HUES64 (cell line): ENCODE measurements around the gene GAPDH.
A peak's percentile ranks its signal among the peaks of the same experiment; 100 is the strongest.
"Not testable (repeated sequence)": the region's sequence is repeated elsewhere in the genome, so short reads cannot be mapped to it uniquely, and the experiment has no call there.

Experiments used
- H3K27ac ChIP-seq: 2 replicates; pipeline ENCODE4 v1.7.0; 2013; ENCODE audit warnings: low read depth, low read length, inconsistent platforms
- H3K27me3 ChIP-seq: 2 replicates; pipeline ENCODE4 v1.6.1; 2013; ENCODE audit warnings: mild to moderate bottlenecking, low read length; ENCODE audit not compliant: insufficient read depth
- H3K36me3 ChIP-seq: 2 replicates; pipeline ENCODE4 v1.6.1; 2013; ENCODE audit warnings: mild to moderate bottlenecking, low read length; ENCODE audit not compliant: insufficient read depth
- H3K4me1 ChIP-seq: 2 replicates; pipeline ENCODE4 v1.6.1; 2013; ENCODE audit warnings: mild to moderate bottlenecking, low read length, moderate library complexity; ENCODE audit not compliant: insufficient read depth
- H3K4me3 ChIP-seq: 2 replicates; pipeline ENCODE4 v1.5.1; 2013; ENCODE audit warnings: mild to moderate bottlenecking, low read length, moderate library complexity
- H3K9ac ChIP-seq: 2 replicates; pipeline ENCODE4 v1.6.1; 2013; ENCODE audit warnings: mild to moderate bottlenecking, low read depth, low read length
- H3K9me3 ChIP-seq: 2 replicates; pipeline ENCODE4 v1.6.1; 2013; ENCODE audit warnings: low read depth, low read length; ENCODE audit not compliant: insufficient read depth
- WGBS: fragments of 150-250, 120-280 bp; methylation state at CpG from one replicate; pipeline ENCODE4 v1.1.7; 2013; ENCODE audit warnings: missing lambda C conversion rate; 5-methylcytosine and 5-hydroxymethylcytosine counted together

GAPDH gene

GRCh38 chr12:6555018-6555691 is 20.8 kb downstream of the GAPDH start:
- H3K4me3 ChIP-seq: peak overlapping the region; percentile 80
- H3K27ac ChIP-seq: no peak overlapping the region
- peaks cover 43% of the 10 kb centered on the region for H3K36me3 ChIP-seq
- peak overlapping the region; percentile 62 for H3K9ac ChIP-seq
- peaks cover 13% of the 10 kb centered on the region; the same call in 1 of the 2 replicates for H3K4me1 ChIP-seq
- H3K9me3 ChIP-seq: no peaks in the 10 kb centered on the region
- no peaks in the 10 kb centered on the region for H3K27me3 ChIP-seq
- 1% methylated on average over 61 of the region's 61 CpGs for WGBS

- not testable (repeated sequence) for H3K27ac ChIP-seq, H3K27me3 ChIP-seq, H3K4me3 ChIP-seq, H3K9me3 ChIP-seq, H3K9ac ChIP-seq
- WGBS: 88% methylated on average over 7 of the region's 7 CpGs
- peaks cover 13% of the 10 kb centered on the region; the same call in 1 of the 2 replicates for H3K4me1 ChIP-seq
- peaks cover 51% of the 10 kb centered on the region for H3K36me3 ChIP-seq
Measured at GRCh38 chr12:6556496-6556817, 22.1 kb downstream of the GAPDH start.

GRCh38 chr12:6556857-6557256 is 22.5 kb downstream of the GAPDH start:
- Histone ChIP-seq H3K9me3 (no peaks in the 10 kb centered on the region), H3K36me3 (peaks cover 53% of the 10 kb centered on the region), H3K9ac (no peak overlapping the region), H3K4me3 (no peak overlapping the region), H3K27ac (no peak overlapping the region), H3K4me1 (peaks cover 13% of the 10 kb centered on the region; the same call in 1 of the 2 replicates), H3K27me3 (no peaks in the 10 kb centered on the region)
- 90% methylated on average over 4 of the region's 4 CpGs for WGBS

- H3K4me1 ChIP-seq: peaks cover 13% of the 10 kb centered on the region; the same call in 1 of the 2 replicates
- not testable (repeated sequence) for H3K9ac ChIP-seq, H3K9me3 ChIP-seq, H3K27me3 ChIP-seq, H3K4me3 ChIP-seq, H3K27ac ChIP-seq
- 87% methylated on average over 12 of the region's 14 CpGs for WGBS
- peaks cover 60% of the 10 kb centered on the region for H3K36me3 ChIP-seq
Measured at GRCh38 chr12:6558014-6558760, 23.9 kb downstream of the GAPDH start.

- Histone ChIP-seq H3K36me3 (peaks cover 73% of the 10 kb centered on the region), H3K27ac (no peak overlapping the region)
- 97% methylated on average over 1 of the region's 1 CpG for WGBS
Measured at GRCh38 chr12:6559500-6559899, 25.2 kb downstream of the GAPDH start.

DNA sequence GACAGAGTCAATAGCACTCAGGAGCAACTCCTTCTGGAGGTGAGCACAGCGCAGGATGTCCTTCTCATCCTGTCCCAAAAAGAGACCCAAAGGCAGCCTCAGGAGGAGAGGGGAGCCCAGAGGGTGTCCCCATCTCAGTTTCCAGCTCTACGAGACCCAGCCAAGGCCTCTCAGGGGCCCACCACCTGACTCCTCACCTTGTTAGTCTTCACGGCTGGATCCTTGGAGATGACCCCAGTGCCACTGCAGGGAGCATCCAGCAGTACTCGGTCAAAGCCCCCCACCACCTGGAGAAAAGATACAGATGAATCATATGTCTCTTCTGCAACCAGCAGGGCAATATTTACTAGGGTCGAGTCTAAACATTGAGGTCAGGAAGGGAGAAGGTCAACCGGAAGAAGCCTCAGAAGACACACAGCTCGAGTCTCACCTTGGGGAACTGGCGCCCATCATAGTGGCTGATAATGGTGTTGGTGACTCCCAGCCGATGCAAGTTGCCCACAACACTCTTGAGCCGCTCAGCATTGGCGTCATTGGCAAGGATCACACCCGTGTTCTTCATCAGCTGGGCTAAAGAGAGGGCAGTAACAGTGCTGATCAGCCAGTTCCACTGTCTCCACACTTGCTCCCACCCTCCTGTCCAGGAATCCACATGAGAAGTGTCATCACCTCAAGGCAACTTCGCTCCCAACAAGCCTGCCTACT is 26.3 kb downstream of the GAPDH start:
- Histone ChIP-seq H3K9ac (no peak overlapping the region), H3K36me3 (peaks cover 84% of the 10 kb centered on the region), H3K27ac (no peak overlapping the region), H3K4me1 (no peaks in the 10 kb centered on the region), H3K9me3 (no peaks in the 10 kb centered on the region), H3K27me3 (no peaks in the 10 kb centered on the region), H3K4me3 (no peak overlapping the region)
- 96% methylated on average over 13 of the region's 13 CpGs for WGBS

More at GRCh38 chr12:6559500-6559899, 25.2 kb downstream of the GAPDH start:
- Histone ChIP-seq H3K9ac (no peak overlapping the region), H3K4me1 (peaks cover 5% of the 10 kb centered on the region; the same call in 1 of the 2 replicates), H3K27me3 (no peaks in the 10 kb centered on the region), H3K4me3 (no peak overlapping the region), H3K9me3 (no peaks in the 10 kb centered on the region)

DNA sequence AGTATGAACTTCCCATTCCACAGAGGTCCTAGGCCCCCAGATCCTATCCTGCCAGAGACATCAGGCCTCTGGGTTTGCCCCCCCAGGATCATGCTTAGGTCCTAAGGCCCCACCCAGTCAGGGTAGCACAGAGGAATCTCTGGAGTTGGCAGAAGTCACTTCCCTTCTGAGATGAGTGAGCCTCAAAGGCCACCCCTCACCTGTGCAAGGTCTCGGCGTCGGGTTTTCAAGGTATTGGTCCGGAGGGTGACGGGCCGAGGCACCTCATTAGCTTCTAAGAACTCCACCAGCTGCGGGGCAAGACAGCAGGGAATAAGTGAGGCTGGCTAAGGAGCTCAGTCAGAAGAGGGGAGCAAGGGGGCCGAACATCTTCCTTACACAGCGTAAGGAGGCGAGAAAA is 28.6 kb downstream of the GAPDH start:
- Histone ChIP-seq H3K36me3 (peaks cover 85% of the 10 kb centered on the region), H3K9me3 (no peaks in the 10 kb centered on the region), H3K4me3 (no peak overlapping the region), H3K27ac (no peak overlapping the region), H3K9ac (no peak overlapping the region), H3K4me1 (0 out of 2 replicates have a peak, but pooled peaks cover 5% of the 10 kb centered on the region), H3K27me3 (no peaks in the 10 kb centered on the region)
- 94% methylated on average over 10 of the region's 10 CpGs for WGBS

DNA sequence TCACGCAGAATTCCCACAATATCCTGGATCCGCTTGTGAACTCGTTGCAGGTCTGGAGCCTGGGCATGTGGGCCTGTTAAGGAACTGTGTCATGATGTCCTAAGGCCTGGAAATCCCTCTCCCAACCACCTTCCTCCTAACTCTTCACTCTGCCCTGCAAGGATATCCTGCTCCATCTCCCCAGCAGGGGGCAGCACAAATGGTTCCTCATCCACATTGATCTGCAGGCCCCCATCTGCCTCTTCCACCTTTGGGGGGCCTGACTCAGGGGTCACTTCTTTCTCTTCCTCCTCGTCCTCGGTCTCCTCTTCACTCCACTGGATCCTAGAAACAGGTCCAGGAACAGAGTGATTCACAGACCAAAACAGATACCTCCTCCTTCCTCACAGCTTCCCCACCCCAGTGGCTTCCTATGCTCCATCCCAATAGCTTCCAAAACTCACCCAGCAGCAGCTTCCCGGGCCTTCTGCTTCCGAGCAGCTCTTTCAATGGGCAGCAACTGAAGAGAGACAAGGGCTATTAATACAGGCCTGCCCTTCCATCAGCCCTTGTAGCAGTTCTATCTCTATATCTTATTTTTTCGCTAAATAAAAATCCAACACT is 29.2 kb downstream of the GAPDH start:
- H3K4me1 ChIP-seq: 0 out of 2 replicates have a peak, but pooled peaks cover 5% of the 10 kb centered on the region
- no peak overlapping the region for H3K9ac ChIP-seq
- H3K9me3 ChIP-seq: no peaks in the 10 kb centered on the region
- H3K27ac ChIP-seq: no peak overlapping the region
- WGBS: 89% methylated on average over 8 of the region's 8 CpGs
- H3K4me3 ChIP-seq: no peak overlapping the region
- H3K27me3 ChIP-seq: no peaks in the 10 kb centered on the region
- H3K36me3 ChIP-seq: peaks cover 84% of the 10 kb centered on the region

DNA sequence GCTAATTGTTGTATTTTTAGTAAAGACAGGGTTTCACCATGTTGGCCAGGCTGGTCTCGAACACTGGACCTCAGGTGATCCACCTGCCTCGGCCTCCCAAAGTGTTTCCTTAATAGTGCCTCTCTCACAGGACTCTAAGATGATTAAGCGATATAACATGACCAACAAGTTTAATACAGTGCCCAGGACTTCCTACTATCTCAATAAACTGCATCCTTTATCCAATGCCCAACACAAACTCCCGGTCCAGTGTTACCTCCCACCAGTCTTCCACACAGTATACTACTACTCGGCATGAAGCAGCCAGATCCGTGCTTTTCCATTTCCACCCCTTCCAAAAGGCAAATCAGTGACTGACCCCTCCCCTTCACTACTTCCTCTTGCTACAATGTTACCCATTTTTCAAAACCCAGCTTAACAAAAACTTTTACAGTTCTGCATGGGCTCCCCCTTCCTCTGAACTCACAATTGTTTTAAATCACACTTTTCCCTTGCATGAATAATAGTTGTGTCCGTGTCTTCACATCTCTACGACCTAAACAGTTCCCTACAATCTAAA is 32.9 kb downstream of the GAPDH start:
- peak overlapping the region; percentile 90 for H3K9ac ChIP-seq
- 0 out of 2 replicates have a peak, but pooled peaks cover 5% of the 10 kb centered on the region for H3K4me1 ChIP-seq
- WGBS: 53% methylated on average over 8 of the region's 8 CpGs
- H3K4me3 ChIP-seq: peak overlapping the region; percentile 79
- H3K27ac ChIP-seq: no peak overlapping the region
- H3K27me3 ChIP-seq: no peaks in the 10 kb centered on the region
- peaks cover 76% of the 10 kb centered on the region for H3K36me3 ChIP-seq
- no peaks in the 10 kb centered on the region for H3K9me3 ChIP-seq

DNA sequence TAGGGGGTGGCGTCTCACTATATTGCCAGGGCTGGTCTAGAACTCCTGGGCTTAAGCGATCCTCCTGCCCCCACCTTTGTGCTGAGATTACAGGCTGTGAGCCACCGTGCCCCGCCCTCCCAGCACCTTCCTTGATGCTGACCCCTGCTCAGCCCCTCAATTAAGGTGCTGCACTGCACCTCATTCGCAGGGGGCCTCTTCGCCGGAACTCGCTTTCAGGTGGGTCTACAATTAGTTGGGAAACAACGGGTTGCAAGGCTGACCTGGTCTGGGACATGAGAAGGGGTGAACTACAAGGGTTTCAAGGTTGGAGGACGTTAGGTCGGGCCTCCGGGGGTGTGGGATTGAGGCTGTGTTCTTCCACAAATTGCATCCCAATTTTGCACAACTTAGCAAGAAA is 35.0 kb downstream of the GAPDH start:
- 95% methylated on average over 11 of the region's 12 CpGs for WGBS
- Histone ChIP-seq H3K9ac (no peak overlapping the region), H3K4me1 (0 out of 2 replicates have a peak, but pooled peaks cover 5% of the 10 kb centered on the region), H3K9me3 (no peaks in the 10 kb centered on the region), H3K27me3 (no peaks in the 10 kb centered on the region), H3K27ac (peak overlapping the region; percentile 15; the same call in 1 of the 2 replicates), H3K4me3 (no peak overlapping the region), H3K36me3 (peaks cover 76% of the 10 kb centered on the region)
